AG04450 (cell line): ENCODE data around the gene BBS9. TPM values are rescaled to one million over a fixed set of nuclear protein-coding genes. Genes with fewer than 3 reads are reported as not detected.
A peak's percentile ranks its signal among the peaks of the same experiment; 100 is the strongest.

Source experiments
- CTCF ChIA-PET: fragments of 300-600, 350-600 bp; formaldehyde crosslinking; extraction: SDS; loops from one replicate; lab custom pipeline; 2022; ENCODE audit warnings: antibody characterized with exemption, inconsistent platforms; lab: Charles Lee
- POLR2A ChIA-PET: fragments of 350-600 bp; formaldehyde crosslinking; extraction: SDS; loops from one replicate; lab custom pipeline; 2021; ENCODE audit warnings: antibody characterized with exemption, inconsistent platforms; lab: Yijun Ruan, JAX
- DNase-seq: peaks from one replicate; pipeline ENCODE4 v3.0.0-alpha.2; 2011; ENCODE audit warnings: low read depth, low spot score
- H3K27ac ChIP-seq: one replicate; pipeline ENCODE4 v1.5.1; 2012; ENCODE audit warnings: low read depth, low read length, control low read depth
- H3K27me3 ChIP-seq: one replicate; pipeline ENCODE4 v1.6.0; 2012; ENCODE audit warnings: low read length; ENCODE audit not compliant: control insufficient read depth, insufficient read depth
- H3K4me3 ChIP-seq: 2 replicates; pipeline ENCODE4 v1.5.1; 2011; ENCODE audit warnings: mild to moderate bottlenecking, low read depth, low read length, control low read depth
- H3K9me3 ChIP-seq: 2 replicates; pipeline ENCODE4 v1.5.1; 2012; ENCODE audit warnings: low read length; ENCODE audit not compliant: control insufficient read depth, insufficient read depth
- CTCF ChIP-seq: IDR thresholded peaks from 2 replicates; pipeline ENCODE4 v1.5.1; 2011; ENCODE audit warnings: low read depth, low read length, control low read depth, inconsistent platforms
- polyA plus RNA-seq: library from polyadenylated mRNA; depleted of rRNA; stranded (reverse); fragments of >200 nt; gene quantifications from 2 replicates; pipeline ENCODE4 v1.2.3, GENCODE V29; 2011

BBS9 gene
- polyA plus RNA-seq, 1 experiment: 15.6 TPM

GRCh38 chr7:33177876-33178275, 48.5 kb downstream of the BBS9 start:
- H3K9me3 ChIP-seq: no peaks in the 10 kb centered on the region
- no peak for TF ChIP-seq CTCF
- no peak for DNase-seq
- no peaks in the 10 kb centered on the region for H3K27me3 ChIP-seq
- H3K4me3 ChIP-seq: no peak overlapping the region
- no peak overlapping the region for H3K27ac ChIP-seq
- ChIA-PET POLR2A (interaction anchor here (0.5 kb wide), 1 partner anchor 10 kb away, joined by 3 read pairs; no protein-coding TSS in a partner anchor), CTCF (no interaction called here)

GRCh38 chr7:33179519-33179918, 50.2 kb downstream of the BBS9 start:
- Histone ChIP-seq H3K4me3 (no peak overlapping the region), H3K9me3 (no peaks in the 10 kb centered on the region), H3K27me3 (no peaks in the 10 kb centered on the region), H3K27ac (no peak overlapping the region)
- ChIA-PET POLR2A (no interaction called here), CTCF (interaction anchor here (1.0 kb wide), 1 partner anchor 333 kb away, joined by 3 read pairs; no protein-coding TSS in a partner anchor)
- no peak for TF ChIP-seq CTCF
- no peak for DNase-seq

GRCh38 chr7:33183504-33183903, 54.1 kb downstream of the BBS9 start:
- TF ChIP-seq CTCF: no peak
- Histone ChIP-seq H3K9me3 (no peaks in the 10 kb centered on the region), H3K27ac (no peak overlapping the region), H3K4me3 (no peak overlapping the region), H3K27me3 (no peaks in the 10 kb centered on the region)
- CTCF ChIA-PET: interaction anchor here (0.6 to 2.0 kb wide), 8 partner anchors 11 to 749 kb away, joined by 3 to 9 read pairs (median 3); no protein-coding TSS in a partner anchor
- DNase-seq: no peak
- POLR2A ChIA-PET: no interaction called here

- POLR2A ChIA-PET: no interaction called here
- TF ChIP-seq CTCF: no peak
- H3K27me3 ChIP-seq: no peaks in the 10 kb centered on the region
- H3K4me3 ChIP-seq: no peak overlapping the region
- CTCF ChIA-PET: interaction anchor here (0.6 to 2.4 kb wide), 11 partner anchors 9 to 972 kb away, joined by 3 to 12 read pairs (median 4); no protein-coding TSS in a partner anchor
- DNase-seq: no peak
- H3K27ac ChIP-seq: no peak overlapping the region
- no peaks in the 10 kb centered on the region for H3K9me3 ChIP-seq
These were observed 55.5 kb downstream of the BBS9 start for GRCh38 chr7:33184828-33185227.

GRCh38 chr7:33185786-33186185, 56.4 kb downstream of the BBS9 start:
- no peaks in the 10 kb centered on the region for H3K27me3 ChIP-seq
- H3K9me3 ChIP-seq: no peaks in the 10 kb centered on the region
- no peak overlapping the region for H3K27ac ChIP-seq
- TF ChIP-seq CTCF: peak; percentile 70
- ChIA-PET CTCF (interaction anchor here (0.6 to 2.7 kb wide), 15 partner anchors 9 to 1135 kb away, joined by 3 to 17 read pairs (median 4); no protein-coding TSS in a partner anchor), POLR2A (no interaction called here)
- DNase-seq: peak; percentile 10
- no peak overlapping the region for H3K4me3 ChIP-seq
